CD4-positive, alpha-beta T cell treated with Interleukin-21 for 1 hour (primary cell): Measurements from ENCODE around the gene HRH4.

ENCODE experiments used
- DNase-seq: peaks from one replicate; pipeline ENCODE4 v3.0.0-alpha.2; 2020

Gene HRH4

GRCh38 chr18:24515721-24516120, 55.3 kb downstream of the HRH4 start:
- no peak for DNase-seq

DNA sequence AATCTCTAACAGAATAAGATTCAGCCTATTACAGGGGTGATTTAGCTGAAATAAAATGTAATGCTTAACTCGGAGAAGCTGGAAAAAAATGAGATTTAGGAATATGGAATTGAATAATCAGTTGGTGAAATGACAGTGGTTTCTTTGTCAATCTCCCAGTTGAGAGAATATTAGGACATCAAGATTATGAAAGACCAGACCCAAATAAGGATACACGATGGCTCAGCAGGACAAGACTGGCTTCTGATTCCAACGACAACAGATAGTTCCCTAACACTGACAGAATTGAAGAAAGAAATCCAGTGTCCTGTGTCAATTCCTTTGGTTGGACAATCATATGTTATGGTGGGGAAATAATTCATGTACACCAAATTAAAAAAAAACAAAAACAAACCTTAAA, 55.8 kb downstream of the HRH4 start:
- DNase-seq = no peak

DNA sequence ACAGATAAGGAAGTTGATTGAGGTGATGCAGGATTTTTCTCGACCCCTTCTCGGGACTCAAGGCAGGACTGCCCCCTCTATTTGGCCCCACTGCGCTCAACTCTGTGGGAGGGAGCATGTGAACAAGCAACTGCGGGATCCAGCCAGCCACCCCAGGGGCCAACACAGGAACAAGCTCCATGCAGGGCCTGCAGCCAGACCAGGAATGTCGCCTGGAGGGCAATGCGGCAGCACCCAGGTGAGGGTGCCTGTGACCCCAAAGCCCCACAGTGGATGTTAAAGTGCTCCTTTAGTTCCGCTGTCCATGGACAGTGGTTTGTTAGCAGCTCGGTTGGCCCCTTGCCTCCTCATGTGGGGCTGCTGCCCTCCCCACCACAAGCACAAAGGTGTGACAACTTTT, 57.1 kb downstream of the HRH4 start:
- DNase-seq = no peak

- DNase-seq = no peak
Observed at GRCh38 chr18:24518596-24518995, 58.2 kb downstream of the HRH4 start.
